Lung (tissue), 12 donors: Measurements from ENCODE around the gene POLR3B. TPM values are rescaled to one million over a fixed set of nuclear protein-coding genes. Genes with fewer than 3 reads are reported as not detected.

Source experiments
- ATAC-seq: fragments of 200-7000 bp; cut with Tn5 transposase; one replicate; pipeline ENCODE4 v1.9.1; 2020; ENCODE audit warnings: moderate number of reproducible peaks; ENCODE audit not compliant: insufficient read depth, low FRiP score
- DNase-seq, 3 donors: peaks; one replicate each; pipeline ENCODE4 v3.0.0-alpha.2; 2013 to 2017
- H3K27ac ChIP-seq, 2 donors: one replicate each; pipeline ENCODE4 v1.5.1; 2013; ENCODE audit warnings: mild to moderate bottlenecking in 2 of 2, moderate library complexity in 2 of 2, control low read depth in 1 of 2, inconsistent platforms in 1 of 2, low read depth in 1 of 2, low read length in 1 of 2
- H3K27me3 ChIP-seq, 3 donors: one replicate each; pipeline ENCODE4 v1.5.1; 2013; ENCODE audit warnings: low read length in 2 of 3; ENCODE audit not compliant: control insufficient read depth in 3 of 3, insufficient read depth in 3 of 3
- H3K36me3 ChIP-seq, 4 donors: one replicate each; pipeline ENCODE4 v1.5.1; 2013; ENCODE audit warnings: low read length in 4 of 4, mild to moderate bottlenecking in 1 of 4, moderate library complexity in 1 of 4; ENCODE audit not compliant: control insufficient read depth in 4 of 4, insufficient read depth in 4 of 4
- H3K4me1 ChIP-seq, 5 donors: one replicate each; pipeline ENCODE4 v1.5.1; 2013; ENCODE audit warnings: low read length in 5 of 5, mild to moderate bottlenecking in 2 of 5, moderate library complexity in 1 of 5; ENCODE audit not compliant: control insufficient read depth in 5 of 5, insufficient read depth in 5 of 5
- H3K4me3 ChIP-seq: one replicate; pipeline ENCODE4 v1.5.1; 2013; ENCODE audit warnings: mild to moderate bottlenecking, control low read depth, moderate library complexity
- H3K9ac ChIP-seq, 2 donors: one replicate each; pipeline ENCODE4 v1.5.1; 2013; ENCODE audit warnings: low read length in 2 of 2, control low read depth in 1 of 2; ENCODE audit not compliant: insufficient read depth in 1 of 2
- H3K9me3 ChIP-seq, 4 donors: one replicate each; pipeline ENCODE4 v1.5.1; 2013; ENCODE audit warnings: low read length in 3 of 4, mild to moderate bottlenecking in 1 of 4, moderate library complexity in 1 of 4; ENCODE audit not compliant: control insufficient read depth in 4 of 4, insufficient read depth in 3 of 4
- WGBS, 2 donors: extraction: QIAGEN DNeasy Blood & Tissue Kit; methylation state at CpG; one replicate each; pipeline ENCODE4 v1.1.7; 2013; 5-methylcytosine and 5-hydroxymethylcytosine counted together
- polyA plus RNA-seq, 2 donors: library from polyadenylated mRNA; stranded (reverse); fragments of 200-250 nt; gene quantifications; one replicate each; pipeline ENCODE4 v1.2.1, GENCODE V29; 2013
- total RNA-seq, 2 donors: library from RNA; depleted of rRNA in 1 of 2; stranded (reverse); fragments of >200 nt in 1 of 2; gene quantifications; one replicate each; pipeline ENCODE4 v1.2.1, GENCODE V29; 2014 to 2021
- TF ChIP-seq, protein P1 (sequence below): IDR thresholded peaks from 2 replicates; pipeline ENCODE4 v1.5.1; 2012; ENCODE audit warnings: mild to moderate bottlenecking; ENCODE audit errors: control extremely low read depth, extremely low read depth
- donor health status: control.
- donor health status: control.
- donor health status: Bipolar disorder and iron deficiency.
- donor health status: healthy.
- donor health status: DM: yes; HTN: yes; CAD: no.

Gene POLR3B
- total and polyA plus RNA-seq, 4 donors, result 3.6 to 13.5 (median 9.0) TPM

DNA sequence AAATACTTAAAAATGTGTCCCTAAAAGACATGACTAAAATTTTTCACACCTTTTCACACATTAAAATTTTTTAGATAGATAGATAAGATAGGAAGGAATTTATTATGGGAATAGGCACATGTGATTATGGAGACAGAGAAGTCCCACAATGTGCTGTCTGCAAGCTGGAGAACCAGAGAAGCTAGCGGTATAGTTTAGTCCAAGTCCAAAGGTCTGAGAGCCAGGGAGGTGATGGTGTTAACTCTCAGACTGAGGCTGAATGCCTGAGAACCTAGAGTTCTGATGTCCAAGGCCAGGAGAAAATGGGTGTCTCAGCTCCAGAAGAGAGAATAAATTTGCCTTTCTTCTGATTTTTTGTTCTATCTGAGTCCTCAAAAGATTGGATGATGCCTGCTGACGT lies 65.7 kb downstream of the POLR3B start:
- no peak for DNase-seq
- H3K27ac ChIP-seq, result no peak overlapping the region
- H3K4me1 ChIP-seq, result peaks cover 0 to 11% (median 7%) of the 10 kb centered on the region in 5 donors
- no peaks in the 10 kb centered on the region for H3K27me3 ChIP-seq
- H3K4me3 ChIP-seq, result no peak overlapping the region
- TF ChIP-seq, protein P1, sequence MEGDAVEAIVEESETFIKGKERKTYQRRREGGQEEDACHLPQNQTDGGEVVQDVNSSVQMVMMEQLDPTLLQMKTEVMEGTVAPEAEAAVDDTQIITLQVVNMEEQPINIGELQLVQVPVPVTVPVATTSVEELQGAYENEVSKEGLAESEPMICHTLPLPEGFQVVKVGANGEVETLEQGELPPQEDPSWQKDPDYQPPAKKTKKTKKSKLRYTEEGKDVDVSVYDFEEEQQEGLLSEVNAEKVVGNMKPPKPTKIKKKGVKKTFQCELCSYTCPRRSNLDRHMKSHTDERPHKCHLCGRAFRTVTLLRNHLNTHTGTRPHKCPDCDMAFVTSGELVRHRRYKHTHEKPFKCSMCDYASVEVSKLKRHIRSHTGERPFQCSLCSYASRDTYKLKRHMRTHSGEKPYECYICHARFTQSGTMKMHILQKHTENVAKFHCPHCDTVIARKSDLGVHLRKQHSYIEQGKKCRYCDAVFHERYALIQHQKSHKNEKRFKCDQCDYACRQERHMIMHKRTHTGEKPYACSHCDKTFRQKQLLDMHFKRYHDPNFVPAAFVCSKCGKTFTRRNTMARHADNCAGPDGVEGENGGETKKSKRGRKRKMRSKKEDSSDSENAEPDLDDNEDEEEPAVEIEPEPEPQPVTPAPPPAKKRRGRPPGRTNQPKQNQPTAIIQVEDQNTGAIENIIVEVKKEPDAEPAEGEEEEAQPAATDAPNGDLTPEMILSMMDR, result no peak
- ATAC-seq, result no peak
- peaks cover 0 to 4% (median 0%) of the 10 kb centered on the region in 4 donors for H3K36me3 ChIP-seq
- H3K9me3 ChIP-seq, result no peaks in the 10 kb centered on the region
- 93 to 100% methylated on average over 2 of the region's 2 CpGs for WGBS, 2 donors
- no peak overlapping the region for H3K9ac ChIP-seq

DNA sequence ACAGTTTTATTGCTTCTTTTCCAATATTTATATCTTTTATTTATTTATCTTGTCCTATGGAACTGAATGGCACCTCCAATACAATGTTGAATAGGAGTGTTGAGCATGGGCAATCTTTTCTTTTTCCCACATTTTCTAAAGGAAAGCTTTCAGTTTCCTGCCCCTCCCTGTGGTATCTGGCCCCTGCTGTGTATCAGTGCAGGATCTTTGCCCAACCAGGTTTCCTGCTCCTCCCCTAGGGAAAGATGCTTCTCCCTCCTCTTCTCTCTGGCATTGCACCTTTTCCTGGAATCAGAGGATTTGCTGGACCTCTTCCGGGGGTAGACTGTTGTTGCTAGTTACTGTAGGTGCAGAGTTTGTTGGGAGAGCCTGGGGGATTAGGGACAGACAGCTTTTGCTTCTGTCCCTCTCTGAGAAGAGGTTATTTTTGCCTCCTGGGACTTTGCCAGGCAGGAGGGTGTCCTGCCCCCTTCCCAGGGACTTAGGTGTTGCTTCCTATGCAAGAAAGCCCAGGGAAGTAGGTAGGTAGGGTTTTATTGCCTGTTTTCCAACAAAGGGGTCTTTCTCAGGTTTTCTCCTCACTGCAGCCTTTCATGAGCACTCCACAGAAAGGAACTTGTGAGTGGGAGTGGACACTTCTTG lies 67.6 kb downstream of the POLR3B start:
- 79 to 94% methylated on average over 1 of the region's 1 CpG for WGBS, 2 donors
- no peaks in the 10 kb centered on the region for H3K9me3 ChIP-seq
- TF ChIP-seq, protein P1, result no peak
- no peak overlapping the region for H3K9ac ChIP-seq
- H3K27me3 ChIP-seq, result no peaks in the 10 kb centered on the region
- DNase-seq, result no peak
- H3K27ac ChIP-seq, result no peak overlapping the region
- H3K36me3 ChIP-seq, result peaks cover 0 to 3% (median under 1%) of the 10 kb centered on the region in 4 donors
- no peak overlapping the region for H3K4me3 ChIP-seq
- H3K4me1 ChIP-seq, result peaks cover 0 to 25% (median 10%) of the 10 kb centered on the region in 5 donors
- no peak for ATAC-seq

DNA sequence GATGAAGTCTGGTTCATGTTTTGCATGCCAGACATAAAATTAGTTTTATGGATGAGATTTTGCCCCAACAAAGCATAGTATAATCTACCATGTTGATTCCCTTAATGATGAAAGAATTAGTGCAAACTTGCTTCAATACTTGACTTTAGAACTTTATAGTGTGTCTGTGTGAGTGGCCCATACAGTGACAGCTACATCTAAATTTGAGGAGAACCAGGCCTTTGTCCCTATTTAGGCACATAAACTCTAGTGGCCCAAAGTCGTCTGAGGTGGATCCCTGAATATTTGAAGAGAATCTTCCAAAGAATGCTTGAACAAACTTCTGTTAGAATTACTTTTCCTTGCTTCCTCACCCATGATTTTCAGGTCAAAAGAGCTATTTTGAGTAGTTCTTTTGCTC lies 70.4 kb downstream of the POLR3B start:
- H3K27ac ChIP-seq, result no peak overlapping the region
- WGBS, 2 donors, result 82 to 84% methylated on average over 1 of the region's 1 CpG
- H3K36me3 ChIP-seq, result peaks cover 0 to 5% (median 0%) of the 10 kb centered on the region in 4 donors
- no peak overlapping the region for H3K9ac ChIP-seq
- TF ChIP-seq, protein P1, result no peak
- H3K27me3 ChIP-seq, result no peaks in the 10 kb centered on the region
- no peak overlapping the region for H3K4me3 ChIP-seq
- no peak for ATAC-seq
- peak in 1 of 3 donors; percentile 2 for DNase-seq
- no peaks in the 10 kb centered on the region for H3K9me3 ChIP-seq
- H3K4me1 ChIP-seq, result peaks cover 0 to 25% (median 10%) of the 10 kb centered on the region in 5 donors
